Measurements from ENCODE around the gene DHRS13.

GRCh38 chr17:28940142-28940541, 37.3 kb upstream of the DHRS13 start:
- no peak for TF ChIP-seq POLR2AphosphoS5 (IDR thresholded peaks at IDR 0.05; ENCODE audit: low read depth, low read length)
- no peak for TF ChIP-seq REST (IDR thresholded peaks at IDR 0.05; ENCODE audit: insufficient read depth in 1 of 2, low read depth in 2 of 2, low read length in 2 of 2)
- no peak for TF ChIP-seq TAF1 (IDR thresholded peaks at IDR 0.05; ENCODE audit: borderline replicate concordance, insufficient read depth, low read length)
